GM19238 (cell line): ENCODE measurements around the gene SEC23IP.

Source experiments
- DNase-seq: peaks from one replicate; pipeline ENCODE4 v3.0.0; 2011; ENCODE audit warnings: low spot score; ENCODE audit not compliant: insufficient read length

Gene SEC23IP

DNA sequence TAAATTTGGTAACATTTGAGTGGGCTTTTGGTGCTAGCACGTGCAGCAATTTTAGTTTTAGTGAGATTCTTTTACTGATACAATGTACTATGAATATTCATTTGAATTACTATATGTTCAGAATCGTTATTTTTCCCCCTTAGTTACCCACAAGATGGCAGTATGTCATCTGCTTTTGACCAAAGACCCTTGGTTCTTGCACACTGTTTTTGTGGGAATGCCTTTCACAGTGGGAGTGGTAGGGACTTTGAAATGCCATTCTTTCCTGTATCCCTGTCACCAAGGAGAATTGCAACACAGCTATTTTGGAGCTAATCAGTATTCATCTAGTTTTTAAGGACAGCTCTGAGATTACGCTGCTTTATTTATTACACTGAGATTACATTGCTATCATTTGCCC is 40.6 kb downstream of the SEC23IP start:
- DNase-seq, result no peak

DNA sequence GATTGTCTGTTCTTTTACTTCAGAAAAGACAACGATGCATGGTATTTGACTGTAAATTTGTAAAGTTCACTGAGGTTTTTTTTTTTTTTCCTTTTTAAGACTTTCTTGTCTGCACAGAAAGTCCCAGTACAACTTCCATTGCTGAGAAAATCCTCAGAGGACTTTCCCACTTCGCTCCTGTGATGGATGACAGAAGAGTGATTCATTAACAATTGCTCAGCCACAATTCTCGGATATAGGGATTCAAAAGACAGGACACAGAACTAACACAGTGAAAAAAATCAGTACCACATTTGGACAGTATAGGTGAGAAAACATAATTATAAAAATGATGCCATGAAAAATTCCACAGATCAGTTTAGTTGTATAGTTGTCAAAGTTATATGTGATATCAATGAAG is 48.0 kb downstream of the SEC23IP start:
- no peak for DNase-seq

DNA sequence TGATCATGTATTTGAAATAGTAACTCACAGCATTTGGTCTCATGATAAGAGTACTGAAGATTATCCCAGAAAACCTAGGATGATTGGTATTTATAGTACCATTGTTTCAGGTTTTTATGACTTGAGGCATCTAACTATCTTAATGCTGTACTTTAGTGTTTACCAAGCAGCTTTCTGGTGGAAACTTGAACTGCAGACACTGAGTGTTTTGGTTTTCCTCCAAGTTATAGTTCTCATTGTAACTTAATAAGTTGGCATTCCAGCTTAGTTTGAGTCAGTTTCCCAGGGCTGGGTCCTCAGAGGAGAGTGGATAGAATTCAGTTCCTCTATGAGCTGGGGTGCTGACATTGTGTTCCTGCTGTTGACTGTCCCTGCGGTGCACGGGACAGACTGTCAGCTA is 50.4 kb downstream of the SEC23IP start:
- no peak for DNase-seq

DNA sequence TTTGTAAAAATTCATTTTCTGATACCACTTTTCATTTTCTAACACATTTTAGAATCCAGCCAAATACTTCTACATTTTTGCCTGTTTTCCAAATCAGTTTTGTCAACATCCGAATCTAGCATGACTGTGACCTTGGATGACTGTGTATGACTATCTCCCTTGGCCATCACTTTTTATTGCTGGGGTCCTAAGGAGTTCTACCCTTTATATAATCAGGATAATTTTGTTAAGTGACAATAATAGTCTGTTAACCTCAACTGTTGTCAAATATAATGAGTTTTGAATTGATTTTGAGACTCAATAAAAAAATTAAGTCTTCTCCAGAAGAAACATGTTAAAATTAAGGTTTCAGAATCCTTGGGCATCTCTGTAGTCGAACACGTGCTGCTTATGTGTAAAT is 53.3 kb downstream of the SEC23IP start:
- no peak for DNase-seq

DNA sequence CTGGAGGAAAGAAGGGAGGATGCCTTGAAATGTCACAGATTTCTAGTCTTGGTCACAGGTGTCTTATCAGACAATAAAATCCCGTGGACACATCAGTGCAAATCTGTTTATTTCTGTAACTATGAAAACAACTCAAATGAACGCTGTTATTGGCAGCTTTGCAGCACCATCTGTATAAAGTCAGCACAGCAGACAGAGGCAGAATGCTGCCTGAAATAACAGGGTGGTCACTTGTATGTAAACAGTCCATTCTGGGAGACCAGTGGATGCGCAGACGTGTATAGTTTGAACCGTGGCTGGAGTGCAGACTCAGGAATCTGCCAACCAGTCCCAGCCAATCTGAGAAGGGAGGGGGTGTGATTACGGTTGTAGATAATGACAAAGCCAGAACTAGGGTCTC is 54.8 kb downstream of the SEC23IP start:
- DNase-seq, result no peak

DNA sequence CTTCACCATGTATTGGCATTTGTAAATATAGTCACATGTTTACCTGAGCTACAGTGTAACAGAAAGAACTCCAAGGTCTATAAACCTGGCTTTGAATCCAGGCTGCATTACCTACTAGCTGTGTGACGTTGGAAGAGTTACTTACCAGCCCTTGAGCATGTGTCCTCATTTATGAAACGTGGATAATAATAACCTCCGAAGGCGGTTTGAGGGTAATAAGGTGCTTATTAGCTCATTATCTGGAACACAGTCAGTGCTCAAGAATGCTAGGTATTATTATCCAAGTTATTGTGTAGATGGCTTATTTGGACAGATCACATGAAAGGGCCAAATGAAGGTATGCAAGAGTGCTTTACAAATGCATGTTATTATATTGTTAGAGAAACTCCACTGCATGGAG is 64.9 kb downstream of the SEC23IP start:
- no peak for DNase-seq

DNA sequence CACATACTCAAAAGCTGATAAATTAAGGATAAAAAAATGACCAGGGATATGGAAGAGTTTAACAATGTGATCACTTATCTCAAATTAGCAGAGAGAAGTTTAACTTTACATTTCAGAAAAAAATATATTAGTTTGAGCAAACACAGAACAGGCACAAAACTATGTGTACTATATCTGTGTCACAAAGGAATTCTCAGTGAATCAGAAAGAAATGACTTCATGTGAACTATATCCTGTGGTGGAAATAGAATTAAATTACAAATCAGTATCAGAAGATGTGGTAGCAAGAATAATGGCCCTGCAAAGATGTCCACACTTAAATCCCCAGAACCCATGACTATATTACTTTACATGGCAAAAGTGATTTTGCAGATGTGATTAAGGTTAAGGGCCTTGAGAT is 70.3 kb downstream of the SEC23IP start:
- no peak for DNase-seq

DNA sequence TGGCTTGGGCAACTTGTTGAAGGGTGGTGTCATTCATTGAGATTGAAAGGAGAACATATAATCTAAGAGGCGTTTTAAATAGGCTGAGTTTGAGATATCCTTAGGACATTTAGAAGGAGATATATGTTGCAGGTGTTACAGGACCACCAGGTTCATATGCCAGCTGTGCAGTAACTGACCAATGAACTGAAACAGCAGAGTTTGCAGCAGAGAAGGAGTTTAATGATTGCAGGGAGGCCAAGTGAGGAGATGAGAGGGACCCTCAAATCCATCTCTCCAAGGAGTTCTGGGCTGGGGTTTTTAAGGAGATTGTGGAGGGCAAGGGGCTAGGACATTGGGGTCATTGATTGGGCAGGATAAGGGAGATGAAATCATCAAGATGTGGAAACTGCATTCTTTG is 74.5 kb downstream of the SEC23IP start:
- DNase-seq, result no peak

DNA sequence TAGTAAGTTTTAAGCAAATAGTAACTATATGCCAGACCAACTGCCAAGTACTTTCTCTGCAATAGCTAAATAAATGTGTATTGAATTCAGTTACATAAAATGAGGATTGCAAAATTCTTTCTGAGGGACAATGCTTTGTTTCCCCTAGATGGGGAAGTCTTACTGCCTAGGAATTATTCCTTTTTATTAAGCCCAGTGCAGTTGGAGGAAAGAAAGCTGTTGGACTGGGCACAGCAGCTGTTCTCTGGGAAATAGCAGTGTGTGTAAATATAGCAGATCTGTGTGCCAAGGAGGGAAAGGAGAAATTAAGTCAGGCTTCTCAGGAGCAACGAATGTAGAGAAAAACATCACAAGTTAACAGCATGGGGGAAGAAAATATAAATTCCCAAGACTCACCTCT is 77.1 kb downstream of the SEC23IP start:
- DNase-seq, result no peak

DNA sequence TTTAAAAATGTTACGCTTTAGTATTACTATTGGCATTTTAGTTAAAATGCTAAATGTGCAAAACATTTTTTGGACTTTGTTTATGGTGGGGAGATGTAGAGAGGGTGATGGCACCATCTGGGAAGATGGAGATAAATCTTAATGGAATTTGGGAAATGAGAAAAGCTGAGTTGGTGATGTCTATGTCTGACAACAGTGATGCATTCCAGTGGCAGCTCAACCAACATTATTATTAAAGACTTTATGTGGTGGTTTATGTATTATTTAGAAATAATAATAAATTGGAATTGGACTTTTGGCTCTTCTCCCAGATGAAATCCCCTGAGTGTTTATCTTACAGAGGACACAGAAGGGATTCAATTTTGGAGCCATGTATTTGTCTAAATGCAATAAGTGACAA is 77.6 kb downstream of the SEC23IP start:
- no peak for DNase-seq

DNA sequence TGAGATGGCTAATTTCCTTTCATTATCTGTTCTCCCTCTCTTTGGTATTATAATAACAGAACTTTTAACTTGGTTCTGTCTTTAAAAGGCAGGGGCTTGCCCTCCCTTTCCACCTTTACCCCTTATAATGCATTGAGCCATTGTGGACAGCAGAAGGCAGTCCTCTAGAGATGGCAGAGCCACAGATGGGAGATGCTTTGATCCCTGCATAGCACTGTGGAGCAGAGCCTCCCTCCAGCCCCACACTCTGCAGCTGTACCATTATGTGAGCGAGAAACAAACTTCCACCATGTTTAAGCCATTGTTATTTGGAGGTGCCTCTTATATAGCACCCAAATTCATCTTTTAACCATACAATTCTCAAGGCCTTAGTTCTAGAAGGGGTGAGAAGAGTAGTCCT is 78.4 kb downstream of the SEC23IP start:
- DNase-seq, result no peak

DNA sequence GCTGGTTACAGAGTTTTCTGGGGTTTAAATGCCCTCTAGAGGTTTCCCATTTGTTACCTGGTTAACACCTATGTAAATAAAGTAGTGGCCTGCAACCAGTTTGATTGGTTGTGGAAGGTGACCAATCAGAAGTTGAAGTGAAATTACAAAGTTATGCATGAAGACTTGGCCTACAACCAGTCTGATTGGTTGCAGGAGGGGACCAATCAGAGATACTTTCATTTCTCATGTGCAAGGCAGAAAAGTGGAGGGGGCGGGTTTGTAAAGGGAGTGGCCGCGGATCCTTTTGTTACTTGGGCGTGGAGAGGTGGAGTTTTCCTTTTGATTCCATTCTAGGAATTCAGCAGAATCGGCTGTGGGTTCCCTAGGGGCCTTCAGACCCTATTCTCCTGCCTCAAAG is 80.8 kb downstream of the SEC23IP start:
- DNase-seq, result no peak

DNA sequence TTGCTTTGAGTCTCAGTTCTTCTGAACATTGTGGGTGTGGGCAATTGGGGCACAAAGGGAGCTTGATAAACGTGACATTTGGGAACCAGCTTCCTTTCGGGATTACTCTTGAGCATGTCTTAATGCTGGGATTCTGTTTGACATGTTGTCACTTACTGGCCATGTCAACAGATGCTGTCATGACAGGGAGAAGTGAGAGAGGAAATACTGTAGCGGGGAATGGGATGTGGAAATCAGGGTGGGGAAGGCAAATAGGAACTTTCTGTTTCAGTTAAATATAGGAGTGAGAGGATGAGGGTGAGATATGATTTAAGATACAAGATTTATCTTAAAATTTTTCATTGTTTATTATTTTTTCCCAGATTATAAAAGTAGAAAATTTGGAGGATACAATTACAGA is 83.9 kb downstream of the SEC23IP start:
- DNase-seq, result no peak

DNA sequence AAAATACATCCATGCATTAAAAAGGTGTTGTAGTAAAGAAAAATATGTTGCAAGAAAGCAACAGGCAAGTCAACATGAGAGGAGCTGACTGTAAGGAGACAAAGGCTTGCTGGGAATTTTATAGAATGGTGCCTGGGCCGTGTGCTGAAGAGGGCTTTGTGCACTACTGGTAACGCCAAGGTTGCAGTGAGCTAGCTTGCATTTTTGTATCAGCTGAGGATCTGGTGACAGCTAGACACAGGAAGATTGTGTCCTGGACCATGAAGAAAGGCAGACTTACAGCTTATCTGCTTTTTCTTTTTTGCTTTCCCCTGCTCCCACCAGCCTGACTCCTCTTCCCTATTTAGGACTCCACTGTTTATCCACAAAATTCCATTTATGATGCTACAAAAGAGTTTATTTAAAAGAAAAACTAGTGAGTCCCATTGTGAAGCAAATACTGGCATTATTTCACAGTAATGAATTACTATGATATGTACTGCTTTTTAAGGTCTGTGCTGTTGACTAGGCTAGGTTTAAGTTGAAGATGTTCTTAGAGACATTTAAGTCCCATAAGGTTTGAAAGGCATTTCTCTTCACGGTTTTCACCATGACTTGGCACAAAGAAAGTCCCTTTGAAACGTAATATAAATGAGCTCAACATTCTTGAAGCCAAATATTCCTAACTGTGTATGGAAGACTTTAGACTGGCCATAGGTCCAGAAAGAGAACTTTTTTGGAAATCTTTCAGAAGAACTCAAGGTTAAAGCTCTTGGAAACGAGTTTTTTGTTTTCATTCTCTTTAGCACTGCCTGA is 88.6 kb downstream of the SEC23IP start:
- DNase-seq, result no peak

DNA sequence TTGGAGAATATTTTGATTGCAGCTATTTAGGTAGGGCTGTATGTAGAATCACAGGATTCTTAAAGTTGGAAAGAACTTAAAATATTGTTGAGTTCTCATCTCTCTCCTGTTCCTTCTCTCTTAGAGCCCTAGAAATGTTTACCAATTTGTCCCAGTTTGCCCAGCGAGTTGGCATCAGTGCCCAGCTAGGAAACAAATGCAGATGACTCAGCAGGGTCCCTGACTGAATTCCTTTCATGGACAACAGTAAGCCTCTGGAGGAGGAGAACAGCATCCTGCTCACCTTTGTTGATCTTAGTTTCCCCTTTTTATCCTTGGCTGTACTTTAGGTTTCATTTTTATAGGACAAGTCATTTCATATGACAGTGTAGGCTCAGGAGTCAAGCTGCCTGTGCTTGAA is 89.3 kb downstream of the SEC23IP start:
- DNase-seq, result no peak

DNA sequence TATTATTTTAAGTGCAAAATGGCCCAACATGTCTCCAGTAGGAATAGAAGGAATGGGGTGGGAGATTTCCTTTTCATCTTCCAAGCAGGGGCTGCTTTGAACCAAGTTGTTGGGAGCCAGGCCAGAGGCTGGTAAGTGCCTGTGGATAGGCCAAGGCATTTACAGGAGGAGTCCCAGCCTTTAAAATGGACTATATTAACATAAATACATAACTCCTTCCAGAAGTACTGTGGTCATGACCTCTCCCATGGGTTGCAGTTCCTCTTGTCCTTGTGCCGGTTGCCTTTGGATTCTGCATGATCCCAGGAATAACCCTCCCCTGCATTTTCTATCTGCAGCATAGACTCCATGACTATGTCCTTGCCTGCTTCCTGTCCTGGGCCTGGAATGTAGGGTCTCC is 95.8 kb downstream of the SEC23IP start:
- DNase-seq, result no peak

DNA sequence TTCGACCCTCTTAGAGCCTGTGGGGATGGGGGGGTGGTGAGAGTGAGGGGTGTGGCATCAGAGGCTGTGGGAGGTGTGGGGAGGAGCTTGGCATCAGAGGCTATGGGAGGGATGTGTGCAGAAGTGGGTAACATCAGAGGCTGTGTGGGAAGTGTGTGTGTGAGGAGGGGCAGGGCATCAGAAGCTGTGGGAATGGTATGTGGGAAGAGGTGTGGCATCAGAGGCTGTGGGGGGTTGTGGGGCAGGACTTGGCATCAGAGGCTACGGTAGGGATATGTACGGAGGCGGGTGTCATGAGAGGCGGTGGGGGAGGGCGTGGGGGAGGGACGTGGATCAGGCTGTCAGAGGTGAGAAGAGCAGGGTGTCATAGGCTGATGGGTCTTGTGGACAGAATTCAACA is 97.4 kb downstream of the SEC23IP start:
- no peak for DNase-seq

DNA sequence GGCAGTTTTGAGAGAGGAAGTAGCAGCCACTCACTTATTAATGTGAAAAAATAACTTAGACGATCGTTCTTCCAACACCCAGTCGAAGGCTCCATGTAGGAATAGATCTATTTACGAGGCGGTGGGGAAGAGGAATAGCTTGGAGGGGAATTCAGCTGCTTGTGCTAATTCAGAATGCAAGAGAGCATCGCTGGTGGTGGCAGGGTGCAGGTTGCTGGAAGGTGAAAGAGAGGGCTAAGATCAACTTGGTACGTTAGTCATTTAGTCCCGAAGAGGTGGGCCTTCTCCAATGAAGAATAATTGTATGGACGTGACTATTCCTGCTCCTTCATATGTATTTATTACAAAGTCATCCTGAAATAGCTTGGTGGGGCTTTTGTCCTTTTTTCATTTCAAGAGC is 98.5 kb downstream of the SEC23IP start:
- DNase-seq, result no peak

DNA sequence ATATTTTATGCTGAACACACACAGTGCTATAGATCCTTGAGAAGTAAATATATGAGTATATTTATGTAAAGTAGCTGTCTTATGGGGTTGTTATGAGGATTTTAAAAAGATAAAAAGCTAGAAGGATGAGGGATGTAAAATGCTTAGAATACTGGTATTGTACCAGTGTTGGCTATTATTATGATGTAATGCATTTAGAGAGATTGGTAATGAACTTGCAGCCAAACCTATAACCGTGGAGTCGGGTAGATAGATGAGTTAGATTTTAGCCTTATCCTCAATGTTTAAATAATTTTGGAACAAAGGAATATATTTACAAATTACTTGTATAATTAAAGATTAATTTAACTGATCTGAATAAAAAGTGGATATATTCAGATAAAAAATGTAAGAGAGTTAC is 99.3 kb downstream of the SEC23IP start:
- DNase-seq, result no peak
